ENCODE results near the gene ABHD16B.

Gene ABHD16B

GRCh38 chr20:63897978-63898561 is 36.8 kb downstream of the ABHD16B start:
- no peak for DNase-seq

- DNase-seq, result no peak
These were observed 37.7 kb downstream of the ABHD16B start for GRCh38 chr20:63898882-63899558.

- no peak for DNase-seq
These were observed 39.1 kb downstream of the ABHD16B start for GRCh38 chr20:63900413-63900812.

- no peak for DNase-seq
These were observed 42.7 kb downstream of the ABHD16B start for GRCh38 chr20:63903796-63904561.

GRCh38 chr20:63908008-63908682 is 46.8 kb downstream of the ABHD16B start:
- DNase-seq, result no peak

- DNase-seq, result no peak
These were observed 49.9 kb downstream of the ABHD16B start for GRCh38 chr20:63911176-63911575.

Measured in activated CD4-positive, alpha-beta T cell treated with anti-CD3 and anti-CD28 coated beads, Interleukin-2, amount 50 U/mL, for 4 hours (primary cell).